B cell (primary cell): ENCODE data around the gene MAFB. TPM values are rescaled to one million over a fixed set of nuclear protein-coding genes. Genes with fewer than 3 reads are reported as not detected.

Source experiments
- ATAC-seq: fragments of 200-7000 bp; cut with Tn5 transposase; one replicate; pipeline ENCODE4 v1.10.0; 2021; ENCODE audit warnings: low read depth, mild to moderate bottlenecking, moderate number of reproducible peaks, moderate library complexity
- CTCF ChIA-PET: fragments of 350-600 bp; sonication (Branson Sonifier 250); formaldehyde crosslinking; loops from one replicate; lab custom pipeline; 2021; ENCODE audit warnings: antibody characterized with exemption, inconsistent platforms; lab: Charles Lee
- POLR2A ChIA-PET: fragments of 350-600 bp; sonication (Branson Sonifier 250); formaldehyde crosslinking; loops from one replicate; lab custom pipeline; 2021; ENCODE audit warnings: antibody characterized with exemption; lab: Charles Lee
- DNase-seq: peaks from one replicate; pipeline ENCODE4 v3.0.0; 2013
- H2AFZ ChIP-seq: 2 replicates; pipeline ENCODE4 v1.6.1; 2012; ENCODE audit warnings: mild to moderate bottlenecking, low read depth, low read length; ENCODE audit not compliant: insufficient read depth, poor library complexity, severe bottlenecking
- H3K27ac ChIP-seq, 2 donors: 1 replicate in 1 of 2; 2 replicates in 1 of 2; pipeline ENCODE4 v1.5.1; 2012 to 2013; ENCODE audit warnings: low read length in 2 of 2, mild to moderate bottlenecking in 2 of 2, moderate library complexity in 1 of 2
- H3K27me3 ChIP-seq, 4 experiments: fragments of 200-600 bp in 1 of 4; sonication (generic) in 1 of 4; replicated peaks in 1 of 4; 1 replicate in 2 of 4; 2 replicates in 2 of 4; pipeline versions ENCODE4 v1.6.1 to v1.7.0; 2013 to 2016; ENCODE audit warnings: low read length in 3 of 4, mild to moderate bottlenecking in 2 of 4, mixed read lengths in 1 of 4, moderate library complexity in 1 of 4; ENCODE audit not compliant: insufficient read depth in 4 of 4, control insufficient read depth in 3 of 4; ENCODE audit errors: control extremely low read depth in 1 of 4
- H3K36me3 ChIP-seq, 2 experiments: replicated peaks in 1 of 2; 1 replicate in 1 of 2; 2 replicates in 1 of 2; pipeline versions ENCODE4 v1.6.1 to v1.7.1; 2013; ENCODE audit warnings: low read length in 1 of 2; ENCODE audit not compliant: insufficient read depth in 2 of 2, control insufficient read depth in 1 of 2; ENCODE audit errors: control extremely low read depth in 1 of 2, extremely low read depth in 1 of 2
- H3K4me1 ChIP-seq, 2 donors: fragments of 200-600 bp in 1 of 2; sonication (generic) in 1 of 2; 1 replicate in 1 of 2; 2 replicates in 1 of 2; pipeline versions ENCODE4 v1.5.1 to v1.6.1; 2013 to 2017; ENCODE audit warnings: low read length in 2 of 2; ENCODE audit not compliant: control insufficient read depth in 2 of 2, insufficient read depth in 2 of 2
- H3K4me2 ChIP-seq: replicated peaks from 2 replicates; pipeline ENCODE3; 2012; ENCODE audit warnings: mild to moderate bottlenecking, low read depth, low read length; ENCODE audit not compliant: poor library complexity, severe bottlenecking
- H3K4me3 ChIP-seq, 5 experiments: fragments of 200-600 bp in 1 of 5; sonication (generic) in 1 of 5; 1 replicate in 3 of 5; 2 replicates in 2 of 5; pipeline versions ENCODE4 v1.5.1 to v1.7.0; 2011 to 2016; ENCODE audit warnings: low read length in 4 of 5, mild to moderate bottlenecking in 4 of 5, low read depth in 2 of 5, control low read depth in 1 of 5, moderate library complexity in 1 of 5; ENCODE audit not compliant: insufficient read depth in 1 of 5; ENCODE audit errors: control extremely low read depth in 1 of 5, extremely low read depth in 1 of 5
- H3K79me2 ChIP-seq: fragments of 200-600 bp; sonication (generic); one replicate; pipeline ENCODE4 v1.6.0; 2016; ENCODE audit warnings: low read length; ENCODE audit not compliant: control insufficient read depth, insufficient read depth
- H3K9ac ChIP-seq: fragments of 200-600 bp; sonication (generic); 2 replicates; pipeline ENCODE4 v1.6.1; 2017; ENCODE audit warnings: mild to moderate bottlenecking, low read length, moderate library complexity
- H3K9me3 ChIP-seq, 3 donors: one replicate each; pipeline versions ENCODE4 v1.6.1 to v1.7.1; 2013; ENCODE audit warnings: low read length in 2 of 3; ENCODE audit not compliant: control insufficient read depth in 2 of 3, insufficient read depth in 1 of 3; ENCODE audit errors: control extremely low read depth in 1 of 3
- H4K20me1 ChIP-seq: 2 replicates; pipeline ENCODE4 v1.6.0; 2012; ENCODE audit warnings: mild to moderate bottlenecking, low read length; ENCODE audit not compliant: insufficient read depth, control insufficient read depth, poor library complexity, severe bottlenecking
- H3K27ac Mint-ChIP-seq: one replicate; pipeline ENCODE4 v1.8.0; 2021; ENCODE audit warnings: mixed read lengths
- H3K27me3 Mint-ChIP-seq: one replicate; pipeline ENCODE4 v1.8.0; 2021; ENCODE audit warnings: mixed read lengths
- H3K4me1 Mint-ChIP-seq: one replicate; pipeline ENCODE4 v1.8.0; 2021; ENCODE audit warnings: mixed read lengths
- H3K4me3 Mint-ChIP-seq: one replicate; pipeline ENCODE4 v1.8.0; 2021; ENCODE audit warnings: mixed read lengths
- H3K9me3 Mint-ChIP-seq: one replicate; pipeline ENCODE4 v1.8.0; 2022; ENCODE audit warnings: mixed read lengths; ENCODE audit not compliant: insufficient read depth
- CTCF ChIP-seq: fragments of 200-600 bp; IDR thresholded peaks from one replicate; pipeline ENCODE4 v1.8.0; 2022; ENCODE audit warnings: antibody characterized with exemption, mild to moderate bottlenecking
- EZH2 ChIP-seq: IDR thresholded peaks from 2 replicates; pipeline ENCODE4 v1.6.1; 2012; ENCODE audit warnings: borderline replicate concordance, low read depth, mild to moderate bottlenecking, moderate library complexity, low read length; ENCODE audit not compliant: insufficient read depth, poor library complexity, severe bottlenecking
- WGBS: methylation state at CpG from one replicate; pipeline ENCODE4 v1.1.5; 2013; ENCODE audit warnings: missing lambda C conversion rate; ENCODE audit not compliant: insufficient coverage; 5-methylcytosine and 5-hydroxymethylcytosine counted together
- intact Hi-C: fragments of 100-400 bp; cut with micrococcal nuclease; formaldehyde crosslinking; loops from one replicate; pipeline ENCODE4 v1.10.0; 2022
- polyA plus RNA-seq: library from polyadenylated mRNA; depleted of rRNA; stranded (reverse); fragments of >200 nt; gene quantifications from 2 replicates; pipeline ENCODE4 v1.2.3, GENCODE V29; 2012
- total RNA-seq, 2 donors: library from RNA; stranded (reverse); fragments of 120-200 nt in 1 of 2; gene quantifications; 1 replicate in 1 of 2; 2 replicates in 1 of 2; pipeline versions ENCODE4 v1.2.3 to v1.2.4, GENCODE V29; 2013 to 2022

MAFB gene
- total and polyA plus RNA-seq, 2 donors (not counting 1 experiment from before 2014, with no cell fraction given) = 1.6 to 1.8 TPM

- Mint-ChIP-seq H3K4me1 (no peaks in the 10 kb centered on the region), H3K4me3 (no peak overlapping the region), H3K27ac (no peak overlapping the region), H3K9me3 (no peaks in the 10 kb centered on the region), H3K27me3 (peaks cover 27% of the 10 kb centered on the region)
- H3K27me3 ChIP-seq = peaks cover 0 to 3% (median 0%) of the 10 kb centered on the region in 4 experiments
- intact Hi-C loops = no loop called here
- H3K9me3 ChIP-seq = peaks cover 0 to 8% (median 0%) of the 10 kb centered on the region in 3 donors
- H3K79me2 ChIP-seq = no peaks in the 10 kb centered on the region
- H3K9ac ChIP-seq = no peak overlapping the region
- WGBS = 69% methylated on average over 5 of the region's 5 CpGs
- H2AFZ ChIP-seq = no peak overlapping the region
- no peak for TF ChIP-seq CTCF
- no peak for TF ChIP-seq EZH2
- H3K4me1 ChIP-seq = no peaks in the 10 kb centered on the region
- H3K4me3 ChIP-seq = no peak overlapping the region
- H3K36me3 ChIP-seq = no peaks in the 10 kb centered on the region
- no peak for DNase-seq
- no peaks in the 10 kb centered on the region for H4K20me1 ChIP-seq
- no peak overlapping the region for H3K27ac ChIP-seq
- POLR2A ChIA-PET = no interaction called here
- CTCF ChIA-PET = no interaction called here
- no peak overlapping the region for H3K4me2 ChIP-seq
- no peak for ATAC-seq
Measured at GRCh38 chr20:40643891-40644290, 45.1 kb downstream of the MAFB start.

- H3K4me3 Mint-ChIP-seq = no peak overlapping the region
- intact Hi-C loops = no loop called here
- Histone ChIP-seq H4K20me1 (no peaks in the 10 kb centered on the region), H3K79me2 (no peaks in the 10 kb centered on the region), H3K9me3 (peaks cover 0 to 8% (median 0%) of the 10 kb centered on the region in 3 donors), H3K4me1 (no peaks in the 10 kb centered on the region), H2AFZ (no peak overlapping the region), H3K36me3 (no peaks in the 10 kb centered on the region), H3K27me3 (peaks cover 0 to 3% (median 0%) of the 10 kb centered on the region in 4 experiments), H3K4me2 (no peak overlapping the region), H3K4me3 (no peak overlapping the region), H3K9ac (no peak overlapping the region), H3K27ac (no peak overlapping the region)
- no peak for DNase-seq
- 65% methylated on average over 4 of the region's 4 CpGs for WGBS
- POLR2A ChIA-PET = no interaction called here
- TF ChIP-seq EZH2 (no peak), CTCF (no peak)
- peaks cover 20% of the 10 kb centered on the region for H3K27me3 Mint-ChIP-seq
- H3K4me1 Mint-ChIP-seq = no peaks in the 10 kb centered on the region
- H3K9me3 Mint-ChIP-seq = no peaks in the 10 kb centered on the region
- no peak for ATAC-seq
- CTCF ChIA-PET = no interaction called here
- no peak overlapping the region for H3K27ac Mint-ChIP-seq
Measured at GRCh38 chr20:40641809-40642208, 47.2 kb downstream of the MAFB start.
